Limb (tissue), 2 donors: ENCODE measurements around the gene MSL1.

ENCODE experiments used
- DNase-seq, 2 donors: peaks; one replicate each; pipeline ENCODE4 v3.0.0-alpha.2; 2016; ENCODE audit errors: extremely low spot score in 2 of 2

MSL1 gene

DNA sequence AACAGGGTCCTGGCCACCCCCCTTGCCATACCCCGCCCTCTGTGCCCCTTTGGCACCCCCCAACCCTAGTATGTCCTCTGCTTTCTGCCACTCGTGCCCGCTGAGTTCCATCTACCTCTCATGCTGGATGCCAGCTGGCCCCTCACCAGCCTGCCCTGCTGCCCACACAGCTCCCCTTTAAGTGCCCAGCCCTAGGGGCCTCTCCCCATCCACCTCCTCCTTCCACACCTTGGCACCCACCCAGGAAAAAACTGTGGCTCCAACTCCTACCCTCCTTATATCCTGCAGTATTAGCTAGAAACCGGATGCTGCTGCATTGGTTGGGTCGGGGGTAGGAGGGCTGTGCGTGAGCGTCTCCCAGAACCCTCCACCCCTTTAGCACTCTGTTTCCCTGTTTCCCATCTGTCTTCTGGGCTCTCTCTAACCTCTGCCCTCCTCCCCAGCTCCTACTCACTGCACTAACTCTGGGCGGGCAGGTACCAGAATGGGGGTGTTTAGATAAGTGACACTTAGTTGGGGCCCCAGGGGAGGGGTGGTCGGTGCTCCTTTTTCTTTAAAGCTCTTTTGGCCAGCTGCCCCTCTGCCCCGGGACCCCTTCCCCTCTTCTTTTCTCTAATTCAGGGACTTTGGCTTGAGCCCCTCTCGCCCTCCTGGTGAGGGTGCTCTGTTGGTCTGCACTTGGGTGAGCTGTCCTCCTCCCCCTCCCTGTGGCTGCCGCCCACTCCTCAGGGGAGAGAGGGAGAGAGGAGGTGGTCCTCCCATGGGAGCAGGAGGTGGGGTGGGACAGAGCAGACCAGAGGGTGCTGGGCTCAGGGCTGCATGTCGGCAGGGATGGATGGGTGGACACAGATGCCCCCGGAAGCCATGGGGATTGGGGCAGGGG lies 31.3 kb upstream of the MSL1 start:
- DNase-seq, result no peak

DNA sequence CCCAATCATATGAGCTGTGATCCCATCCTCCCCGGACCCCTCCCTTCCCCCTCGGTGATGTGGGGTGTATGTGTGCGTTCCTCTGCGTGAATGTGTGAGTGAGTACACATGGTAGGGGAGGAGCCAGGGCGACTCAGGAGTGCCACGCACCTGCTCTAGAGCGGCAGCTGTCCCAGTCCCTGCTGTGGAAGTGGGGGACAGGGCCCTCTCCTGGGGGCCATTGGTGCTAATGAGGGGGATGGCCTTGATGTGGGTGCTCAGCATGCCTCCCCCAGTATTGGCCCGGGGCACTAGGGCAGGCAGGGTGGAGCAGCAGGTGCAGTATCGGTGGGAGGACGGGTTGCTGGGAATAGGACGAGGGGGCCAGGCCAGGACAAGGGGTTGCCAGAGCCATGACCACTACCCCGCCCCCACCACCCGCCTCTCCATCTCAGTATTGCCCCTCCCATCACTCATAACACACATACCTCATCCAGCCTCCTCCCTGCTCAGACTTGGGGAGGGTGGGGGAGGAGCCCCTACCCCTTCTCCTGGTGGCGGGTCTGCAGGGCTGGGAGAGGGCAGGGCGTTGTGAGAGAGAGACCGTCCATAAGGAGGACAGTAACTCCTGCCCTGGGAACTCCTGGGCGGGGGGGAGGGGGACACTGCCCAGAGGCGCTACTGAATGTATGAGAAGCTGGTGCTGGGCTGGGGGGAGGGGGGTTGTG lies 29.9 kb upstream of the MSL1 start:
- DNase-seq, result no peak

DNA sequence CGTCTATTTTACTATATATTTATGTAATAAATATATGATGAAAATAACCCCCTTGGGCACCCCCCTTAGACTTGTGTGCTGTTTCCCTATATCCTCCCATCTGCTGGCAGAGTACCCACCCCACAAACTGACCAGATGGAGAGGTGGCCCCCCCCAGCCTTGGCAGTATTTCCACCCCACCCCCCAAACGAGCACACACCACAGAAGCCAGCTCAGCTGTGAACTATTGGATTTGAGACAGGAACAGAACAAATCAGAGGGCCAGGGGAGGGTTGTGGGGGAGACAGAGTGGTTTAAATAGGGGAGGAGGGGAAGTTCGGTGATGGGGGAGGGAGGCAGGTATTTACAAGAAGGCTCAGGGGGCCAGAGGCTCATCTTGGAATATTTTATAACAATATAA lies 29.2 kb upstream of the MSL1 start:
- DNase-seq, result no peak

DNA sequence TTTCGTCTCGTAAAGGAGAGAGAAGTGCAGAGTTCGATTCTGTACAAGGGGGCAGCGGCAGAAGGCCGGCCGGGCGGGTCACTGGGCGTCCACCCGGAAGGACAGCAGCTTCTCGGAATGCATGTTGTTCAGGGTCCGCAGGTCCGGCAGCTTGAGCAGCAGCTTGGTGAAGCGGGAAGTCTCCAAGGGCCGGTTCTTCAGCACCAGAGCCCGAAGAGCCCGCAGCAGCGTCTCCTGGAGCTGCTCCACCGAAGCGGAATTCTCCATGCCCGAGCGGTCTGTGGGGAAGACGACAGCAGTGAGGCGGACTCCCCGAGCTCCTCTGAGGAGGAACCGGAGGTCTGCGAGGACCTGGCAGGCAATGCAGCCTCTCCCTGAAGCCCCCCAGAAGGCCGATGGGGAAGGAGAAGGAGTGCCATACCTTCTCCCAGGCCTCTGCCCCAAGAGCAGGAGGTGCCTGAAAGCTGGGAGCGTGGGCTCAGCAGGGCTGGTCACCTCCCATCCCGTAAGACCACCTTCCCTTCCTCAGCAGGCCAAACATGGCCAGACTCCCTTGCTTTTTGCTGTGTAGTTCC lies 28.7 kb upstream of the MSL1 start:
- no peak for DNase-seq

DNA sequence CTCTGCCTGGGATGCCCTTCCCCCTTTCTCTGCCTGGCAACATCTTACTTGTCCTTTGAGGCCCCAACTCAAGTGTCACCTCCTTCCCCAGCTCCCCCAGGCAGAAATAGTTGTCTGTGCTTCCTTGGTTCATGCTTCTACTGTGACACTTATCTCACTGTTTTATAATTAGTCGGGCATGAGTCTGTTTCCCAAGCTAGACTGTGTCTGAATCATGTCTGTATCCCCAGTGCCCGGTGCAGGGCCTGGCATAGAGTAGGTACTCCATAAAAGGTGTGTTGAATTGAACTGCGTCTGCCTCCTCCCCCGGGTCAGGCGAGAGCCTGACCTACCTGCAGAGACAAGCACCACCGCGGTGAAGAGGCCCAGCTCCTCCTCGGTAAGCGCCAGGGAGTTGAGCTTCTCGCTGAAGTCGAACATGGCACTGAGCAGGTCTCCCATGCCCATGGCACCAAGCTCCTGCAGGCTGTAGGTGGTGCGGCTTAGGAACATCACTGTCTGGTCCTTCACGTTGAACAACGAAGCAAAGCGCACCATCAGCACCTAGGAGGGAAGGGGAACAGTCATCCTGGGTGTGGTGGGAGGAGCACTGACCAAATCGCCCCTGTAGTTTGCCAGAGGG lies 28.1 kb upstream of the MSL1 start:
- no peak for DNase-seq

DNA sequence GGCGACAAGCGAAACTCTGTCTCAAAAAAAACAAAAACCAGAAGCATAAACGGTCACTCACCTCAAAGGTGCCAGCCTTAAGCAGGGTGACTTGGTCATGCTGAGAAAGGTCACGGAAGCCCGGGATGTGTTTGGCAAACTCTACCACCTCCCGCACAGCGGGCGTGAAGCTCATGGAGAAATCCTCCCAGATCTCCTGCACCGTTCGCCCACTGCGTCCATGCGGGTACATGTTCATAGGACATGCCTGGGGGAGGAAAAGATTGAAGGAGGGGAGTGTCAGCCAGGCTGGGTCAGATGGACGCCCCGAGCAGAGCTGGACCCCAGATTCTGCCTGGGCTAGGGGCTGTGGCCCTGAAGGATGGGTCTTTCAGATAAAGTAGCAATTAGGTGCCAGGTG lies 26.9 kb upstream of the MSL1 start:
- no peak for DNase-seq

DNA sequence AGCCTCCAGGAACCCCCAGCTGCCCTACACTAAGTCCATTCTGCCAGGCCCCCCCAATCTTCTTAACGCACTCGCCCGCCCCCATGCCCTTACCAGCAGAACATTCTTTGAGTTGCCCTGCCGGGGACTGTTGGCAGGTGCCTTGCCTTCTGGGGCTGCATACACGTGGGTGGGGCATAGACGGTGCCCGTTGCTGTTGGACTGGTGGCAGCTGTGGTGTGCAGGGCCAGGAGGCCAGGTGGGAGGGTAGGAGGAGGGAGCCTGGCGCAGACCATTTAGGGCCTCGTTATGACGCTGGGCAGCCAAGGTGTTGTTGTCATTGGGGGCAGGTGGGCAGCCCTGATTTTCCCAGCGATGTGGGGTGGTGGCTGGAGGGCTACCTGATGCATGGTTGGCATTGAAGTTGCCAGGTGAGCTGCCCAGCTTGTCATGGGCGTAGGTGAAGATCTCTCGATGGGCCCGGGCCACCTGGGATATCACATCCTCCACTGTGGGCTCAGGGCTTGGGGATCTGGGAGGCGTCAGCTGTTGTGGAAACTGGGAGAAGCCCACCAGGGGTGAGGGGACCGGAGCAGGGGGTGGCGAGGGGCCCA lies 26.3 kb upstream of the MSL1 start:
- DNase-seq, result no peak

DNA sequence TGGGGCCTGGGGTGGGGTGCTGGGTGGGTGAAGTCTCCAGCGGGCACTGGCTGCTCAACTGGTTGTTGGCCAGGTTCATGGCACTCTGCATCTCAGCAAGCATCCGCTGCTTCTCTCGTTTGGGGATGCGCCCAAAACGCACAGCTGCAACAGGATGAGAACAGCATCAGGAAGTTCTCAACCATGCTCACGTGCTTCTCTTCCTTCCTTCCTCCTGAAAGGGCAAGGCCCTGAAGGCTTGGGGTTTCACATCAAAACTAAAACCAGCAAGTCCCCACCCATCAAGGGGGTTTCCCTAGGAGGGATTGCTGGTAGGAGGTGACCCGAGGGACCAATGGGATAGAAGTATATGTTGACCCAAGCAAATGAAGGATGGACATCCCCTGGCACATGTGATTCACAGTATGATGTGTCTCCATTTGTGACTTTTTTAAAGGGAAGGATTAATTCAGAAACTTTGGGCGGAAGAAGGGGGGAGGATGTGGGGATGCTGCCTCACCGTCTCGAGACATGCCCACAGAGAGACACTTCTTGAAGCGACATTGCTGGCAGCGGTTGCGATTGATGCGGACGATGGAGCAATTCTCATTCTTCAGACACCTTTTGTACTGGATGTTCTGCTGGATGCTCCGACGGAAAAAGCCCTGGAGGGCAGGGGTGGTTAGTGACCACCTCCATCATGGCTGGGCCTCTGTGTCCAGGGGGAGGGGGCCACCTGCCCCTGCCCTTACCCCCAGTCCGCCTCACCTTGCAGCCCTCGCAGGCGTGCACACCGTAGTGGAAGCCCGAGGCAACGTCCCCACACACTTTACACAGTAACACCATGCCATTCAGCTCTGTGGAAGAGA lies 25.6 kb upstream of the MSL1 start:
- DNase-seq, result no peak

DNA sequence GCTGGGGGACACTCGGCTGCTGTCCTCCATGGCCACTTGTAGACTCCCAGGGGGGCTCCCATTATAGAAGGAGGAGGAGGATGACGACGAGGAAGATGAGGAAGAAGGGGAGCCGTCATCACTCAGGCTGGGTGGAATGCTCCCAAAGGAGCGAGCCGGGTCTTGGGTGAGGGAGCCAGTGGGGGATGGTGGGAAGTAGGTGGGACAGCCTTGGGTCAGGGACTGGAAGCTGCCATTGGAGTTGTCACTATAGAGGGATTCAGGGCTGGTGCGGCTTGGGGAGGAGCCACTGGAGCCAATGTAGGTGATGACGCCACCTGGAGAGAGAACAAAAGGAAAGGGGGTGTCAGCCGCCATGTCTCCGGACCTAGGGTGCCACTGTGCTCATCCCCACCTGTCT lies 24.7 kb upstream of the MSL1 start:
- DNase-seq, result no peak

DNA sequence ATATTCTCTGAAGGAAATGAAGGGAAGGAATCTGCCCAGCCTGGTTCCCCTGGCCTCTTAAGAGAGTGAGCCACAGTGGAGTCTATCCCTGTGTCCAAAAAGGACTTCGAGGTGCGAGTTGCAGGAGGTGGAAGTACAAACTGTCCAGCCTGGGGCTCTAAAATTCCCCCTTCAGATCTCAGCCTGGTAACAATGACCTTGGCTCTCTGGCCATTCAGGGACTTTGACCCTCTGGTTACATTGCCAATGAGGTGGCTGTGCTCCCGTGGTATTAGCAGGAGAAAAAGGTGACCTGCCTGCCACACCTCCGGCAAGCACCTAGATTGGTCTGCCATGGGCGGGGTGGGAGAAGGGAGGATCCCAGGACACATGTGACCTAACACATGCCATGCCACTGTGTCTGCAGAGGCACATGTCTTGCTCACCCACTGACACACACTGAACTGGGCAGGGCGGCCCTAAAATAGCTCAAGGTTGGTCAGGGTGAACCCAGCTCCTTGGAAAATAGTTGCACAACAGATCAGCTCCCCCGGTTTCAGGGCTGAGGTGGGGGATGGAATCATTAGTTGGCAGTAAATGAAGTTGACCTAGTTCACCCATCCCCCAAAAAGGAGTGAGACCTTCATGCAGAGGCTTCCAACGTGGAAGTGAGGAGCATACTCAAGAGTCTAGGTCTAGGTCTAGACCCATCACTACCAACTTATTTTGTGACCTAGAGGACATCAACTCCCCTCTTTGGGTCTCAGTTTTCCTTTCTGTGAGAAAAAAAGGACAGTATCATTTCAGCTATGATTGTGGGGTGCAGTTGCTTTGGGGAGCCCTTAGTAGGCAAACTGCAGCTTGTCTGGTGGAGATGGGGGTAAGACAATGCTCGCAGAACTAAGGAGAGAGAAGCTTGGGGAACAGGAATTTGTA lies 23.6 kb upstream of the MSL1 start:
- no peak for DNase-seq

DNA sequence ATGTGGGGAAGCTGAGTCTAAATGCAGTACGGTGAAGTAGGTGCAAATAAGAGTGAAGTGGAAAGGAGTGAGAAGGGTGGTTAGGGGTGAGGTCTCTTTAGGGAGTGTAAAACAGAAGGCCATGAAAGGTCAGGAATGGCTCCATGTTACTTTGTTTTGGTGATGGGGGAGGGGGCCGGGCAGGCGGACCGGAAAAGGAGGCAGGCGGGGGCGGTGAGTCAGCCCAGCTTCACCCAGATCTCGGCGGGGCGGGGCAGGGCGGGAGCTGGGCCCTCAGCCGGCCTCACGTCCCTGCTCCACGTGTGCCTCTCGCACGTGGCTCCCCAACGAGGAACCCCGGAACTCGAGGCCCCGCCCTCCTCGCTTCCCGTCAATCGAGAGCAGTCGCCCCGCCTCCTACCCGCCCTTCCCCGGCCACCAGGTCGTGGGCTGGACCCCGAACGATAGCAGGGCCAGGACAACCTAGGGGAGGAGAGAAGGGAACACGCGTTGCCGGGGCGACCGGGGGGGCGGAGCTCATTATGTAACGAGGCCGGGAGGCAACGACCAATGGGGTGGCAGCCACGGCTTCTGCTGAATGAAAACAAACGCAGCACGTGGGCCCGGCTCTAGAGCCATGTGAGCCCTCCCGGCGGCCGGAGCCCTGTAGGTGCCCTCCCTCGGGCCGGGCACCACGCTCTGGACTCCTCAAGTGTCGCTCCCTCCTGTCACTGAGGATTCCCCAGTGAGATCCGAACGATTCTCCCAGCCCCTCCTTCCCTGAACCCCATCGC lies 22.7 kb upstream of the MSL1 start:
- peak; percentile 72 to 92 for DNase-seq

DNA sequence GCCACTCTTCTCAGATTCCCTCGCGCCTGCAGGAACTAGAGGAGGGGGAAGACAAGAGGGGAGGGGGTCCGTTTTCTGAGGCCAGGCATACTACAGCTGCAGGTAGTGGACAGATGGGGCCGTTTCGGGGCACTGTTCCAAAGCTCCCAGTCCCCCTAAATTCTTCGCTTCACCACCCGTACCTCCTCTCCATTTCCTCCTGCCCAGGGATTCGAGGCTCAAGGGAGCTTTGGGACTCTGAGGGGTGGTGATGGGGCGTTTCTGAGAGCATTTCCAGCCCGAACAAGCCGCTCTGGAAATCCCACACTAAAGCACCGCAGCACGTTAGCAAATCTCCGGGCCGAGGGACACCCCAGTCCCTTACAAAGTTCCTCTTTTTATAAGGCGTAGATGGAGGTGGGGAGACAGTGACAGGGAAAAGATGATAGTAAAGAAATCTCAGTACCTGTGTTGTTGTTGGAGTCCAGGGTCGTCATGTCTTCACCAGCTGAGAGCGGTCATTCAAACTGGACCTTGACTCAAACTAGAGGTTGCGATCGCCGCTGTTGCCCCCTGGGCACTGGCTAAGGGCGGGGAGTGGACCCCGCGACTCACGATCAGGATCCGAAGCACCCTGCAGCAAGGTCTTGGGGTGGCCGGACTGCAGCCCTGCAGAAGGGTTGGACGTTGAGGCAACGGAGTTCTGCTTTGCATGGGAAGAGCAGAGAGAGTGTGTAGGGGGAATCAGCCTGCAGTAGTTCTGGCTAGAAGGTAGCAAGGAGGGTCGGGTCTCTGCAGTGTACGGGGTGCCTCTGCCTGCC lies 22.0 kb upstream of the MSL1 start:
- DNase-seq, result no peak

DNA sequence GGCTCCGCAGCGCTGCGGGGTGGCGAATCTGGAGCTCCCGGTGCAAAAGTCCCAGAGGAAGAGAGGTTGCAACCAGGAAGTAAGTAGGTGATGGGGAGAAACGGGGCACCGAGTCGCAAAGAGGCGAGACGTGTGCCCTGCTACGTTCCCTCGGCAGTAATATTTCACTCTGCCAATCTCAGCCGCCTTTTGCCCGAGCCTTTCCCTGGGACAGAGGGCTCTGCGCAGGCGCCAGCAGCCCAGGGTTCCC lies 21.4 kb upstream of the MSL1 start, which contains the start of gene NR1D1:
Gene NR1D1, minus strand, starts transcription at position 171 of the 250 bp plus-strand sequence. CDS start 495 bp downstream, outside the sequence.
- no peak for DNase-seq

DNA sequence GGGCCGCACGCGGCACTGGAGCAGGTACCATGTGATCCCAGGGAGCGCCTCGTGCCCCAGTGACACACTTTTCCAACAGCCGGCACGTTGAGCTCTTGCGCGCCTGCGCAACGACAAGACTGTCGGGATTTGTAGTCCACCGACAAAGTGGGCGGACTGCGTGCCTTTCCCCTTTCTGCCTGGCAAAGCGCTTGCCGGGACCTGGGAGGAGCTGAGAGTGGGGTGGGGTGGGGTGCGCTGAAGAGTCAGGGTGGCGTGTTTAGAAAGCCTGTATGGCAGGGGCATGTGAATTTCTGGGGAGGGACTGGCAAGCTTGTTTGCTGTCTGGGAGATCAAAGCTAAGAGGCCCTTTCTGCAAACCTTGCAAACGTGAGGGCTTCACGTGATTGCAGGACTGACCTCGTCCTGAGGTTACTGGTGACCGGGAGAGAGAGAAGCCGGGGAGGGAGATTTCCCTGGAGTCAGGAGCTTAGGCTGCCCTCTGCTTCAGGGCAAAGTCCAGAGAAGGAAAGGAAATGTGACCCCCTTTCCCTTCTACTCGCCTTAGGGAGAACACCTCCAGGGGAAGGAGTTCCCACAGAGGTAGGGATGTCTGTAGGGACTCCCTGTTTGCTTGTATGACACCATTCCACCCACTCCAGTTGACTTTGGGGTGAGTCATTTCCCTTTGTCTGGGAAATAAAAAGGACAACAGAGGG lies 21.0 kb upstream of the MSL1 start:
- DNase-seq, result peak; percentile 92 to 94

DNA sequence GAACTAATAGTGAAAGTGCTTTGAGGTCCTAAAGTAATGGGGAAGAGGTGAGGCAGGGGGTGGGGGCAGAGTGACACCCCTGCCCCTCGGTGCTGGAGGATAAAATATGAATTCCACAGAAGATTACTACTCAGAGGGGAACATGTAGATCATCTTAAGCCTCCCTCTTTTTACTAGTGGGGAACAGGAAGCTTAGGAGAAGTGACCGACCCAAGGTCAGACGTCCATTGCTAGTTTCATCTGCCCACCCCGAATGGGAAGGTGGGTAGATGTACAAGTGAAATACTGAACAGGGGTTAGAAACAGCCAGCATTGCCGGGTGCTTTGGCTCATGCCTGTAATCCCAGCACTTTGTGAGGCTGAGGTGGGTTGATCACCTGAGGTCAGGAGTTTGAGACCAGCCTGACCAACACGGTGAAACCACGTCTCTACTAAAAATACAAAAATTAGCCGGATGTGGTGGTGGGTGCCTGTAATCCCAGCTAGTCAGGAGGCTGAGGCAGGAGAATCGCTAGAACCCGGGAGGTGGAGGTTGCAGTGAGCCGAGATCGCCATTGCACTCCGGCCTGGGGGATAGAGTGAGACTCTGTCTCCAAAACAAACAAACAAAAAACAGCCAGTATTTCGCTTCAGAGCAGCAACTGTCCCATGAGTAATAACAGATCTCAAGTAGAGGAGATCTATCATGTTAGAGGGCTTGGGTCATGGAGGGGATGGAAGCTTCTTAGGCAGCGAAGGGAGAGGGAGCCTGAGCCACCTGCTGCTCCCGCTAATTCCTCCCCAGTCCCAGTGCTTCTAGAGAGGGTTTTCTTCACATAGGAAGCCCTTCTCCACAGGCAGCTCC lies 20.2 kb upstream of the MSL1 start:
- DNase-seq, result no peak

DNA sequence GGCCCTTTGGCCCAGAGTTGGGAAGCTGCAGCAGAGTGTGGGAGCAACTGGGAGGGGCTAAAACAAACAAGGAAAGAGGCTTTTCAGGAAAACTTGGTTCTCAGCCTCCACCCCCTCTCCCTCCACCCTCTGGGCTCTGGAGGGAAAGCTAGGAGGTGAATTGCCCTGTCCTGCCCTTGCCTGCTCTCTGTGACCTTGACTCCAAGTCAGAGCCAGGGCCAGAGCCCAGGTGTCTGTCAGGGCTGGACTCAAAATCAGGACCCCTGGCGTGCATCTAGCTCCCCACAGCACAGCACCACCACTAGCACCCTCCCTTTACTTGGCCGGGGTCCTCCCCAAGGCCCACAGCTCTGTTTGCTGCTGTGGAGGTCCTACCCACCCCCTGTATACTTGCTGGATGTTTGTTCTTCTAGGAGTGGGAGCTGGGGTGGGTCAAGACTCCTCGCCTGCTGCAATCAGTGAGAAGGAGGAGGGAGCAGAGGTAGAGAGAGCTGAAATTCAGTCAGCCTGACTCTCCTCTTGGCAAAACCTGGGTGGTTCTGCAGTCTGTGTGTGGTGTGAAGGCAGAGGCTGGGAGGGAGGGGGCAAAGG lies 18.6 kb upstream of the MSL1 start:
- peak in 1 of 2 donors; percentile 29 for DNase-seq
